NCI-H2171 treated with DMSO at 0.1 percent for 48 hours (cell line): ENCODE measurements around the gene CD27.
A peak's percentile ranks its signal among the peaks of the same experiment; 100 is the strongest.
"Not testable (repeated sequence)": the region's sequence is repeated elsewhere in the genome, so short reads cannot be mapped to it uniquely, and the experiment has no call there.

Experiments
- DNase-seq: peaks from one replicate; lab custom pipeline; 2025; lab: John Stamatoyannopoulos, UW

Gene CD27

GRCh38 chr12:6461401-6462233 lies 16.9 kb downstream of the CD27 start:
- DNase-seq: no peak

GRCh38 chr12:6462234-6462995 lies 17.7 kb downstream of the CD27 start:
- DNase-seq: no peak

DNA sequence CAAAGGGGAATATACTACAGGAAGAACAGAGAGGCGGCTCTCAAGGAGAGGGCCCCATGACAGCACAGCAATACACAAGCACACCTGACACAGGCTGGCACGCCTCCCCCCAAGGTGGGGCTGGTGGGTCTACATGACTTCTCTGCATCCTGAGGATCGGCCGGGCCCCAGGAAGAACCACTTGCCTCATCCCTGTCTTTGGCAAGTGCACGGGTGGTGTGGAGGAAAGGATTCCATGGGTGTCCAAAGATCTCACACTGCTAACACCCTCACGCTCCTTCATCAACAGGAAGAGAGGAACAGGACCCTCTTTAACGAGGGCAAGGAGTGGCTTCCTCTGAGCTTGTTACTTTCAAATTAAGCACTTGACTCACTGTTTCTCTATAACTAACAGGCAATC lies 18.5 kb downstream of the CD27 start:
- DNase-seq: no peak

DNA sequence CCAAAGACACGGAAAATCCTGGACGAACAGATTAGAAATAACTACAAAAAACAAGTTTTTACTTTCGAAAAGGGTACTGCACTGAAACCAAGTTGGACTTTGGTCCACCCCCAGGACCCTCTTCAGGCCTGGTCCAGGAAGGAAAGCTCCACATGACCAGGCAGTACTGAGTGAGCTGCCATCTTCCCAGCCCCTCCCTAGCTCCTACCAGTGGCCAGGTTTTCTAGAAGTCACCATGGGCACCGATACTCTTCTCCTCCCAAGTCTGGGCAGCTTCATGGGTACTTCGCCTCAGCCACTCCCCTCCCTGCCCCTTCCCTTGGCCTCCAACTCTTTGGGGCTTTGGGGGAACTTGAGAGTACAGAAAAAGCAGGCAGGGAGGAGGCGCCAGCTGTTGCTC lies 19.1 kb downstream of the CD27 start:
- no peak for DNase-seq

GRCh38 chr12:6464531-6464930 lies 19.8 kb downstream of the CD27 start:
- no peak for DNase-seq

DNA sequence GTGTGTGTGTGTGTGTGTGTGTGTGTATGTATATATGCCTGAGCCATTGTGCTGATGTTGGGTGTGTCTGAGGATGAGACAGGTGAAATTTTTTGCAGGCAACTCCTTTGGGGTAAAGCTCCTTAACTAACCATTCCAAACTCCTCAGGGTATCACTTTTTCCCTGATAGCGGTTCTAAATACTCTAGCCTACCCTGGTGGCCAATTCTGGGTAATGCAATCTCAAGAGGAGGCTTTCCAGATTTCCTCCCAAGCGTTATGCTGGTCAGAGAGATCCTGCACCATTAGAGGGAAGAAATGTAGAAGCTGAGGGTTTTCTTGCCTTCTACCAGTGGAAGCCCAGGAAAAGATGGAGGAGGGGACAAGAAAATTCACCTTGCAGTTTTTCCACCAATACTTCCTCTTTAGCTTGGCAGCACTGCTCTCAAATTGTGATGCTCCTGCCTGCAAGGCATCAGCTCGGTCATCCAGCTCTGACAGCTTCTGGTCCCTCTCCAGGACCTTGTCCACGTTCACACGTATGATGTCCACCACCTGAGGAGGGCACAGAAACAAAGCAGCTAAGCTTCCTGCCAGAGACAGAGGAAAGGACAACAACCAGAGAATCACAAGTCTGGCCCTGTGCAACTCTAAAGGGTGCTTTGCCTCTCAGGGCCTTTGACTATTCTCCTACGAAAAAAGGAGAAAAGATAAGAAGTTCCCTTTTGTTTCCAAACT lies 20.9 kb downstream of the CD27 start:
- DNase-seq: peak; percentile 88

- no peak for DNase-seq
Observed at GRCh38 chr12:6466184-6466573, 21.4 kb downstream of the CD27 start.

DNA sequence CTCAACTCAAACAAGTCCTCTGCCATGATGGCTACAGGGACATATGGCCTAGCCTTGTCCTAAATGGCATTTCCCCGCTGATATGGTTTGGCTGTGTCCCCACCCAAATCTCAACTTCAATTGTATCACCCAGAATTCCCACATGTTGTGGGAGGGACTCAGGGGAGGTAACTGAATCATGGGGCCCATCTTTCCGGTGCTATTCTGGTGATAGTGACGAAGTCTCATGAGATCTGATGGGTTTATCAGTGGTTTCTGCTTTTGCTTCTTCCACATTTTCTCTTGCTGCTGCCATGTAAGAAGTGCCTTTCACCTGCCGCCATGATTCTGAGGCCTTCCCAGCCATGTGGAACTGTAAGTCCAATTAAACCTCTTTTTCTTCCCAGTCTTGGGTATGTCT lies 22.0 kb downstream of the CD27 start:
- DNase-seq: not testable (repeated sequence)

DNA sequence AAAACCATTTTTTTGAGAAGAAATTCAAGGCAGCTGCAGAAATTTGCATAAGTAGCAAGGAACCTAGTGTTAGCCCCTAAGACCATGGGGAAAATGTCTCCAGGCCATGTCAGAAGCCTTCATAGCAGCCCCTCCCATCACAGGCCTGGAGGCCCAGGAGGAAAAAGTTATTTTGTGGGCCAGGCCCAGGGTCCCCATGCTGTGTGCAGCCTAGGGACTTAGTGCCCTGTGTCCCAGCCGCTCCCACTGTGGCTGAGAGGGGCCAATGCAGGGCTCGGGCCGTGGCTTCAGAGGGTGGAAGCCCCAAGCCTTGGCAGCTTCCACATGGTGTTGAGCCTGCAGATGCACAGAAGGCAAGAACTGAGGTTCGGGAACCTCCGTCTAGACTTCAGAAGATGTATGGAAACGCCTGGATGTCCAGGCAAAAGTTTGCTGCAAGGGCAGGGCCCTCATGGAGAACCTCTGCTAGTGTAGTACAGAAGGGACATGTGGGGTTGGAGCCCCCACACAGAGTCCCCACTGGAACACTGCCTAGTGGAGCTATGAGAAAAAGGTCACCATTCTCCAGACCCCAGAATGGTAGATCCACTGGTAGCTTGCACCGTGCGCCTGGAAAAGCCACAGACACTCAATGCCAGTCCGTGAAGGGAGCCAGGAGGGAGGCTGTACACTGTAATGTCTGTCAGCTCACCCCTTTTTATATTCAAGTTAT lies 23.0 kb downstream of the CD27 start:
- not testable (repeated sequence) for DNase-seq

- DNase-seq: no peak
Observed at GRCh38 chr12:6468283-6468575, 23.5 kb downstream of the CD27 start.

DNA sequence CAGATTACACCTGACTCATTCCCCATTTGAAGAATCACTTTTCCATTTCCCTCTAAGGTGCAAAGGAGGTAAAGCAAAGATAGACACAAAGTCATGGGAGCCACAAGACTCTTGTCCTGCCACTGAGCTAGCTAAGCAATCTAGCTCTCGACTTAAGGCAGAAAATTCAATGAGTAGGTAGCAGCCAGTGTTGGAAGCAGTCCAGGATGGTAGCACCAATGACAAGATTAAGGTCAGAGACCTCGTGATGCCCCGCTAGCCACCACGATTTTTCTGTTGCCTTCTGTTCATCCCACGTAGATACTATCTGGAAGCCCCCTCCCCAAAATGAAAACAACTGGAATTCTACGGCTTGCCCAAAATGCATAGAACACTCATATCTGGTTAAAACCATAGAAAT lies 24.3 kb downstream of the CD27 start:
- no peak for DNase-seq

- no peak for DNase-seq
Observed at GRCh38 chr12:6469609-6470374, 25.0 kb downstream of the CD27 start.

DNA sequence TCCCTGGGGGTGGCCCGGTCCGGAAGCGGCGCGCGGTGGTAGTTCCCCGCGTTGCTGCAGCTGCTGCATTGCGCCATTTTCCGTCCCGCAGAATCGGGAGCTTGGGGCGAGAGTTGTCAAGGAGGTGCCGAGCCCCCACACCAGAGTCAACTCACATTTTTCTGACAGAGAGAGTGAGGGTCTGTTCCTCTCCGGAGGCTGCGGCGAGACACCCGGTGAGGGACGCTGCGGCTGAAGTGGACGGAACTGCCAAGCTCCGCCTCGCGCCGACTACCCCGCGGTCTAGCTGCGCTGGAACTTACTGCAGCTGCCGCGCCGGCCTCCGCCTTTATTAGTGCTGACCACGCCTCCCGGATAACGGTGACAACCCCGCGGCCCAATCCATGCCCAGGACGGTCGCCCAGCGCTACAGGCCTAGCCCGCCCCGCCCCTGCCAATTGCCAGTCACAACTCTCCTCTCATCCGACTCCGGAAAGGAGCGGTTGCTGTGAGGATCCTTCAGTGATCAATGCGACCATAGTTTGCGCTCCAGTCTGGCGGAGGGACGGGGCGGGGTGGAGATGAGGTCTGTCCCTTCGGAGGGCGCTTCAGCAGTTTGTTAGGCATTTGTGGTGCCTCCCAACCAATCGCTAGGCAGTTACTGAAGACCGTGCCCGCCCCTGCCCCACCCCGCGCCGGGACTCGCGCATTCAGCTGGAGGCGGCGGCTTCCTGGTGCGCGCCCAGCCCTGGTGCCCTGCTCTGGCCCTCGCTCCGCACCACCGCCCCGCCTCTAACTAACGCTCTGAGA lies 25.8 kb downstream of the CD27 start, which contains the start of gene VAMP1:
VAMP1 (minus strand) TSS at position 303 of the 789 bp plus-strand sequence; CDS start at position 157, 146 bp downstream.
- DNase-seq: peak; percentile 100

DNA sequence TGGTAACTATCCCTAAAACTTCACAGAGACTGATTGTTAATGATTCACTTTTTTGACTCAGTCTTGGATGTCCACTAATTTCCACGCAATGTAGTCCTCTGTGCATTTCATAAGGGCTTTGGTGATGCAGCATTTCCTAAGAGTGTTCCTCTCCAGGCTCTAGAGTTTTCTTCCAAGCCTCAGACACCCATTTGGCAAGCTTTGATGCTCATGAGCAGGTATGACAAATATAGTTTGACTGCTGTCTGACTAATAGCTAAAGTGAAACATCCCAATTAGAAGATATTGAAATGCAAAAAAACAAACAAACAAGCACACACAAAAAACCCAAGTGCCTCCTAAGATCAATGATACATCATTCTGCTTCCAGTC lies 27.2 kb downstream of the CD27 start:
- DNase-seq: no peak

GRCh38 chr12:6472491-6472890 lies 27.7 kb downstream of the CD27 start:
- DNase-seq: no peak

GRCh38 chr12:6475233-6475975 lies 30.6 kb downstream of the CD27 start:
- DNase-seq: not testable (repeated sequence)

DNA sequence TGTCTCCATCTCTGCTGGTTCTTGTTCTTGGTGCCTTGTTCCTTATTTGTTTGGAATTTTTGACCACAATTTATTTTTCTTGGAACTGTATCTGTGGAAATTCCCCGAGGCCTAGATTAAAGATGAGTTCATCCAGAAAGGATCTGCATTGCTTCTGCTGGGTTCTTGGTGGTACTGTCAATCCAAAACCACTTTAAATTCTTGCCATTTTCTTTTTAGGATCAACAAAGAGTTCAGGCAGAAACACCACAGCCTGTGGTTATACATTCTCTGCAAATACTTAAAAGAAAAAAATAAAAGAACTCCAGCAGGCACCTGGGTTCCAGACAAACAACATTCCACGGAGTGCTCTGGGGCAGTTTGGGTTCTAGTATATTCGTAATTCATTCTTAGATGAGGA lies 31.7 kb downstream of the CD27 start:
- no peak for DNase-seq

DNA sequence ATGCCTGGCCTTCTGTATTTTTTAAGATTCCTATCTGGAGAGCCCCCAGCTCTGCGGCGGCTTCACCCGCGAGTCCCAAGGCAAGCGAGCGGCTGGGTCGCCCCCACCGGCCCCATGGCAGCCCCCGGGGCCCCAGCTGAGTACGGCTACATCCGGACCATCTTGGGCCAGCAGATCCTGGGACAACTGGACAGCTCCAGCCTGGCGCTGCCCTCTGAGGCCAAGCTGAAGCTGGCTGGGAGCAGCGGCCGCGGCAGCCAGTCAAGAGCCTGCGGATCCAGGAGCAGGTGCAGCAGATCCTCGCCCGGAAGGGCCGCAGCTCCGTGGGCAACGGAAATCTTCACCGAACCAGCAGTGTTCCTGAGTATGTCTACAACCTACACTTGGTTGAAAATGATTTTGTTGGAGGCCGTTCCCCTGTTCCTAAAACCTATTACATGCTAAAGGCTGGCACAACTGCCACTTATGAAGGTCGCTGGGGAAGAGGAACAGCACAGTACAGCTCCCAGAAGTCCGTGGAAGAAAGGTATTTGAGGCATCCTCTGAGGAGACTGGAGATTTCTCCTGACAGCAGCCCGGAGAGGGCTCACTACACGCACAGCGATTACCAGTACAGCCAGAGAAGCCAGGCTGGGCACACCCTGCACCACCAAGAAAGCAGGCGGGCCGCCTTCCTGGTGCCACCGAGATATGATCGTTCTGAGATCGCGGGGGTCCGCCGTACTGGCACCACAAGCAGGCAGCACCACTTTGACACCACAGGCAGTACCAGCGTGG lies 33.0 kb downstream of the CD27 start:
- DNase-seq: not testable (repeated sequence)

DNA sequence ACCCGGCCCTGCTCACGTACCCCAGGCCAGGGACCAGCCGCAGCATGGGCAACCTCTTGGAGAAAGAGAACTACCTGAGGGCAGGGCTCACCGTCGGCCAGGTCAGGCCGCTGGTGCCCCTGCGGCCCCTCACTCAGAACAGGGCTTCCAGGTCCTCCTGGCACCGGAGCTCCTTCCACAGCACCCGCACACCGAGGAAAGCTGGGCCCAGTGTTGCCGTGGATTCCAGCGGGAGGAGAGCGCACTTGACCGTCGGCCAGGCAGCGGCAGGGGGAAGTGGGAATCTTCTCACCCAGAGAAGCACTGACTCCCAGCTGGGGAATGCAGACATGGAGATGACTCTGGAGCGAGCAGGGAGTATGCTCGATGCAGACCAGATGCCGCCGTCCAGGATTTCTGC lies 33.7 kb downstream of the CD27 start:
- DNase-seq: no peak
